H1 (cell line): ENCODE results near the gene BIRC7. TPM values are rescaled to one million over a fixed set of nuclear protein-coding genes. Genes with fewer than 3 reads are reported as not detected.

Source experiments
- CTCF ChIA-PET: fragments of 300-600 bp; sonication (Branson Sonifier 250); formaldehyde crosslinking; loops from one replicate; lab custom pipeline; 2021; ENCODE audit not compliant: partially characterized antibody; lab: Charles Lee
- POLR2A ChIA-PET: fragments of 300-600 bp; sonication (Branson Sonifier 250); formaldehyde crosslinking; loops from one replicate; lab custom pipeline; 2021; ENCODE audit warnings: inconsistent platforms; ENCODE audit not compliant: partially characterized antibody; lab: Charles Lee
- DNase-seq, 2 experiments: peaks; one replicate each; pipeline versions ENCODE4 v3.0.0 to v3.0.0-alpha.2; 2010 to 2022; ENCODE audit warnings: low spot score in 2 of 2, low read depth in 1 of 2, mixed read lengths in 1 of 2
- FAIRE-seq: peaks from 2 replicates; lab custom pipeline; 2011; peaks lifted over from hg19 to GRCh38; lab: Jason Lieb, UNC
- H2AFZ ChIP-seq: 2 replicates; pipeline ENCODE4 v1.8.1; 2012; ENCODE audit warnings: low read length, inconsistent platforms
- H2AK5ac ChIP-seq: 2 replicates; pipeline ENCODE4 v1.6.1; 2013; ENCODE audit warnings: low read depth, low read length
- H2BK120ac ChIP-seq: replicated peaks from 2 replicates; pipeline ENCODE3; 2013; ENCODE audit warnings: low read depth, low read length, inconsistent platforms
- H2BK12ac ChIP-seq: 2 replicates; pipeline ENCODE4 v1.6.1; 2013; ENCODE audit warnings: low read depth, low read length
- H2BK15ac ChIP-seq: 2 replicates; pipeline ENCODE4 v1.6.1; 2013; ENCODE audit warnings: low read length
- H2BK20ac ChIP-seq: 2 replicates; pipeline ENCODE4 v1.6.1; 2013; ENCODE audit warnings: low read length
- H2BK5ac ChIP-seq: 2 replicates; pipeline ENCODE4 v1.6.1; 2013; ENCODE audit warnings: low read depth, low read length
- H3K14ac ChIP-seq: 2 replicates; pipeline ENCODE4 v1.6.1; 2013; ENCODE audit warnings: inconsistent platforms; ENCODE audit not compliant: insufficient read length
- H3K18ac ChIP-seq: 2 replicates; pipeline ENCODE4 v1.6.1; 2013; ENCODE audit warnings: low read length; ENCODE audit errors: extremely low read depth
- H3K23ac ChIP-seq: 2 replicates; pipeline ENCODE4 v1.6.1; 2013; ENCODE audit warnings: inconsistent platforms; ENCODE audit not compliant: insufficient read length
- H3K23me2 ChIP-seq: 2 replicates; pipeline ENCODE4 v1.6.1; 2013; ENCODE audit warnings: low read depth, low read length
- H3K27ac ChIP-seq: 2 replicates; pipeline ENCODE4 v1.6.1; 2011; ENCODE audit warnings: low read depth, low read length, inconsistent platforms
- H3K27me3 ChIP-seq, 4 experiments: replicated peaks in 1 of 4; 1 replicate in 1 of 4; 2 replicates in 3 of 4; pipeline versions ENCODE4 v1.6.1 to v1.8.1; 2011 to 2013; ENCODE audit warnings: low read length in 3 of 4, mild to moderate bottlenecking in 3 of 4, inconsistent platforms in 2 of 4, mixed read lengths in 2 of 4, moderate library complexity in 1 of 4; ENCODE audit not compliant: control insufficient read depth in 3 of 4, insufficient read depth in 3 of 4; ENCODE audit errors: extremely low read depth in 1 of 4
- H3K36me3 ChIP-seq, 4 experiments: 2 replicates each; pipeline versions ENCODE4 v1.6.1 to v1.8.1; 2011 to 2013; ENCODE audit warnings: mild to moderate bottlenecking in 4 of 4, low read length in 3 of 4, moderate library complexity in 2 of 4, control low read depth in 1 of 4, inconsistent platforms in 1 of 4; ENCODE audit not compliant: insufficient read depth in 4 of 4, control insufficient read depth in 2 of 4
- H3K4ac ChIP-seq: replicated peaks from 2 replicates; pipeline ENCODE3; 2013; ENCODE audit warnings: low read length, low read depth, mixed read lengths, inconsistent platforms; ENCODE audit not compliant: insufficient read length
- H3K4me1 ChIP-seq, 4 experiments: replicated peaks in 1 of 4; 1 replicate in 1 of 4; 2 replicates in 3 of 4; pipeline versions ENCODE4 v1.6.1 to v1.8.1; 2011 to 2013; ENCODE audit warnings: low read length in 3 of 4, inconsistent platforms in 2 of 4, mixed read lengths in 1 of 4; ENCODE audit not compliant: insufficient read depth in 4 of 4, control insufficient read depth in 3 of 4
- H3K4me2 ChIP-seq, 2 experiments: 2 replicates each; pipeline versions ENCODE4 v1.6.1 to v1.8.1; 2011 to 2013; ENCODE audit warnings: low read depth in 2 of 2, low read length in 2 of 2, control low read depth in 1 of 2, inconsistent platforms in 1 of 2, mild to moderate bottlenecking in 1 of 2; ENCODE audit not compliant: insufficient read depth in 1 of 2
- H3K4me3 ChIP-seq, 4 experiments: fragments of 200-600, 300-600 bp in 1 of 4; sonication (generic), shearing (Covaris generic), sonication (Bioruptor Twin) in 1 of 4; 2 replicates each; pipeline versions ENCODE4 v1.5.1 to v1.8.1; 2011 to 2016; ENCODE audit warnings: low read length in 4 of 4, low read depth in 3 of 4, control low read depth in 2 of 4, inconsistent platforms in 2 of 4, mild to moderate bottlenecking in 2 of 4, mixed read lengths in 1 of 4, moderate library complexity in 1 of 4; ENCODE audit not compliant: insufficient read depth in 2 of 4; ENCODE audit errors: extremely low read depth in 1 of 4
- H3K56ac ChIP-seq: replicated peaks from 2 replicates; pipeline ENCODE3; 2013; ENCODE audit warnings: low read depth, mild to moderate bottlenecking, mixed read lengths, low read length, inconsistent platforms; ENCODE audit not compliant: insufficient read length
- H3K79me1 ChIP-seq: 2 replicates; pipeline ENCODE4 v1.6.1; 2013; ENCODE audit warnings: low read depth, low read length, control low read depth
- H3K79me2 ChIP-seq, 2 experiments: 2 replicates each; pipeline versions ENCODE4 v1.6.1 to v1.8.1; 2012 to 2013; ENCODE audit warnings: low read length in 2 of 2, mild to moderate bottlenecking in 2 of 2, inconsistent platforms in 1 of 2; ENCODE audit not compliant: insufficient read depth in 2 of 2, control insufficient read depth in 1 of 2
- H3K9ac ChIP-seq, 4 experiments: replicated peaks in 1 of 4; 1 replicate in 1 of 4; 2 replicates in 3 of 4; pipeline versions ENCODE4 v1.6.1 to v1.8.1; 2011 to 2013; ENCODE audit warnings: low read depth in 3 of 4, low read length in 3 of 4, control low read depth in 2 of 4, mild to moderate bottlenecking in 2 of 4, moderate library complexity in 2 of 4, inconsistent platforms in 1 of 4; ENCODE audit errors: extremely low read depth in 1 of 4
- H3K9me3 ChIP-seq, 2 experiments: 2 replicates each; pipeline versions ENCODE4 v1.6.1 to v1.8.1; 2012 to 2013; ENCODE audit warnings: mild to moderate bottlenecking in 2 of 2, moderate library complexity in 2 of 2, control low read depth in 1 of 2, inconsistent platforms in 1 of 2, low read depth in 1 of 2, low read length in 1 of 2, mixed read lengths in 1 of 2; ENCODE audit not compliant: insufficient read depth in 2 of 2
- H4K20me1 ChIP-seq, 2 experiments: replicated peaks in 1 of 2; 2 replicates each; pipeline versions ENCODE3 to v1.8.1; 2011 to 2013; ENCODE audit warnings: inconsistent platforms in 2 of 2, low read length in 2 of 2, mild to moderate bottlenecking in 1 of 2; ENCODE audit not compliant: insufficient read depth in 2 of 2, control insufficient read depth in 1 of 2
- H4K5ac ChIP-seq: 2 replicates; pipeline ENCODE4 v1.6.1; 2013; ENCODE audit warnings: low read length, low read depth, mixed read lengths, inconsistent platforms; ENCODE audit not compliant: insufficient read length
- H4K8ac ChIP-seq: 2 replicates; pipeline ENCODE4 v1.8.0; 2013; ENCODE audit warnings: mild to moderate bottlenecking, moderate library complexity, low read length, inconsistent platforms; ENCODE audit not compliant: insufficient read depth; ENCODE audit errors: extremely low read depth
- H4K91ac ChIP-seq: replicated peaks from 2 replicates; pipeline ENCODE3; 2013; ENCODE audit warnings: low read length, mixed read lengths, inconsistent platforms; ENCODE audit not compliant: insufficient read length
- BRCA1 ChIP-seq: IDR thresholded peaks from 2 replicates; pipeline ENCODE4 v1.6.1; 2012; ENCODE audit warnings: low read depth, low read length, improper control_type of control experiment
- EGR1 ChIP-seq: IDR thresholded peaks from 2 replicates; pipeline ENCODE4 v1.6.1; 2011; ENCODE audit warnings: low read depth, low read length, borderline replicate concordance
- GABPA ChIP-seq: IDR thresholded peaks from 2 replicates; pipeline ENCODE4 v1.6.1; 2011; ENCODE audit warnings: mild to moderate bottlenecking, low read length, moderate library complexity, borderline replicate concordance; ENCODE audit not compliant: insufficient read depth
- GTF2F1 ChIP-seq: IDR thresholded peaks from 2 replicates; pipeline ENCODE4 v1.6.1; 2012; ENCODE audit warnings: low read depth, low read length, improper control_type of control experiment, borderline replicate concordance
- JUND ChIP-seq: IDR thresholded peaks from 2 replicates; pipeline ENCODE4 v1.6.1; 2011; ENCODE audit warnings: mild to moderate bottlenecking, improper control_type of control experiment, low read length
- NANOG ChIP-seq: IDR thresholded peaks from 2 replicates; pipeline ENCODE4 v1.6.1; 2011; ENCODE audit warnings: low read length, low read depth, mild to moderate bottlenecking, inconsistent platforms; ENCODE audit not compliant: insufficient read depth, poor library complexity, severe bottlenecking
- NRF1 ChIP-seq: IDR thresholded peaks from 2 replicates; pipeline ENCODE4 v1.6.1; 2011; ENCODE audit warnings: mild to moderate bottlenecking, low read depth, low read length, improper control_type of control experiment
- PHF8 ChIP-seq: fragments of 200-600 bp; sonication (generic); conservative IDR thresholded peaks from 2 replicates; pipeline ENCODE4 v1.7.1; 2012; ENCODE audit warnings: low read depth, mild to moderate bottlenecking, inconsistent platforms, low read length, moderate library complexity
- RAD21 ChIP-seq, 2 experiments: IDR thresholded peaks in 1 of 2; conservative IDR thresholded peaks in 1 of 2; 2 replicates each; pipeline ENCODE4 v1.6.1; 2011; ENCODE audit warnings: low read depth in 2 of 2, low read length in 2 of 2, improper control_type of control experiment in 1 of 2, inconsistent platforms in 1 of 2, mild to moderate bottlenecking in 1 of 2, moderate library complexity in 1 of 2
- RNF2 ChIP-seq: fragments of 200-900, 300-1000 bp; sonication (generic); IDR thresholded peaks from 2 replicates; pipeline ENCODE4 v1.7.1; 2016; ENCODE audit warnings: borderline replicate concordance, low read depth, mild to moderate bottlenecking, antibody characterized with exemption, low read length; ENCODE audit not compliant: poor library complexity, severe bottlenecking; ENCODE audit errors: missing control alignments
- TBP ChIP-seq: IDR thresholded peaks from 2 replicates; pipeline ENCODE4 v1.6.1; 2011; ENCODE audit warnings: low read depth, low read length, improper control_type of control experiment
- TEAD4 ChIP-seq: IDR thresholded peaks from 2 replicates; pipeline ENCODE4 v1.6.1; 2012; ENCODE audit warnings: low read depth, low read length, inconsistent platforms, mixed read lengths
- YY1 ChIP-seq: IDR thresholded peaks from 2 replicates; pipeline ENCODE4 v1.6.1; 2011; ENCODE audit warnings: low read depth, mild to moderate bottlenecking, low read length
- WGBS, 2 experiments: shearing (Covaris generic) in 1 of 2; methylation state at CpG; one replicate each; pipeline versions ENCODE4 v1.1.6 to v1.1.7; 2013 to 2015; ENCODE audit warnings: low lambda C conversion rate in 2 of 2, mixed read lengths in 2 of 2, inconsistent platforms in 1 of 2, low coverage in 1 of 2, missing lambda C conversion rate in 1 of 2; ENCODE audit not compliant: insufficient replicate concordance in 2 of 2, insufficient coverage in 1 of 2, insufficient read length in 1 of 2; ENCODE audit errors: extremely low coverage in 1 of 2, missing lambda C conversion rate in 1 of 2; 5-methylcytosine and 5-hydroxymethylcytosine counted together
- polyA plus RNA-seq, 7 experiments: library from polyadenylated mRNA; depleted of rRNA in 3 of 7; stranded (reverse) in 5 of 7; unstranded in 2 of 7; fragments of >200 nt in 5 of 7; fragments of 200-250 nt in 2 of 7; gene quantifications; 1 replicate in 5 of 7; 2 replicates in 1 of 7; 4 replicates in 1 of 7; pipeline versions ENCODE4 v1.2.1 to v1.2.3, GENCODE V29; 2011 to 2013; ENCODE audit warnings: missing spikeins in 2 of 7, mixed read lengths in 2 of 7
- total RNA-seq: library from RNA; stranded (reverse); fragmentation: NEBNext Ultra II Directional; extraction: Animal tissue kit (Norgen Biotek cat#: 25700); gene quantifications from 2 replicates; pipeline ENCODE4 v1.2.1, GENCODE V29; 2021

BIRC7 gene
- total and polyA plus RNA-seq, 2 of the 8 experiments (the other 6 are each of a cell fraction or from before 2014, with no cell fraction given), result 0.11 to 0.41 TPM

DNA sequence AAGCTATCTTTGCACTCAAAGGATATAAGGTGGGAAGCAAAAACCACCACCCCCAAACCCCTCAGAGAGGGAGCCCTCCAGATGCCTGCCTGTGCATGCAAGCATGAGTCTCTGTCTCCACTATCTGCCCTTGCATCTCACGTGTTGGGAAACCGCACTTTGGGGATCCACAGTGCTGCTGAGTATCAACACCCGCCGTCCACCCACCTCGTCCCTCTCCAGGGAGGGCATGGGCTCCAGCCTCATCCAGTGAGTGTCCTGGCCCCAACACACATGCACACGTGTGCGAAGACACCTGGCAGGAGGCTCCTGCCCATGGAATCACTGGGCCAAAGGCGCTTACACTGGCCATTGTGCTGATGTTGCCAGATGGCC is 16.3 kb upstream of the BIRC7 start:
- no peak overlapping the region for H4K5ac ChIP-seq
- no peak overlapping the region for H4K91ac ChIP-seq
- no peak overlapping the region for H2BK15ac ChIP-seq
- no peaks in the 10 kb centered on the region for H3K9me3 ChIP-seq
- no peak overlapping the region for H3K18ac ChIP-seq
- no peak overlapping the region for H3K27ac ChIP-seq
- H2BK5ac ChIP-seq, result no peak overlapping the region
- no peak overlapping the region for H3K23ac ChIP-seq
- peaks cover 7% of the 10 kb centered on the region; the same call in 1 of the 2 replicates for H3K23me2 ChIP-seq
- no peak overlapping the region for H3K56ac ChIP-seq
- FAIRE-seq (no peak), DNase-seq (no peak)
- no peak overlapping the region for H4K8ac ChIP-seq
- no peak overlapping the region for H2AK5ac ChIP-seq
- WGBS, 2 experiments, result 93% methylated on average over 8 of the region's 8 CpGs; no CpG with 5 or more reads in 1 of the 2 experiments
- peaks cover 0 to 14% (median 4%) of the 10 kb centered on the region in 4 experiments; a peak in 5 of 7 replicates for H3K4me1 ChIP-seq
- no peak overlapping the region for H3K9ac ChIP-seq
- H2BK20ac ChIP-seq, result no peak overlapping the region
- no peak overlapping the region for H3K4me2 ChIP-seq
- peaks cover 0 to 11% of the 10 kb centered on the region in 2 experiments; a peak in 2 of 4 replicates for H3K79me2 ChIP-seq
- H2AFZ ChIP-seq, result no peak overlapping the region
- no peak overlapping the region for H2BK120ac ChIP-seq
- peaks cover 0 to 3% (median 0%) of the 10 kb centered on the region in 4 experiments; a peak in 2 of 7 replicates for H3K27me3 ChIP-seq
- no peaks in the 10 kb centered on the region for H3K79me1 ChIP-seq
- H4K20me1 ChIP-seq, result peaks cover 3 to 6% of the 10 kb centered on the region in 2 experiments
- CTCF ChIA-PET, result interaction anchor here (0.7 to 3.6 kb wide), 9 partner anchors 9 to 89 kb away, joined by 3 to 18 read pairs (median 4); no protein-coding TSS in a partner anchor
- no peak overlapping the region for H2BK12ac ChIP-seq
- POLR2A ChIA-PET, result interaction anchor here (0.7 to 3.6 kb wide), 4 partner anchors 13 to 812 kb away, joined by 3 to 12 read pairs (median 3); partner anchors contain the start of gene NKAIN4
- no peak overlapping the region for H3K14ac ChIP-seq
- no peak overlapping the region for H3K4me3 ChIP-seq
- H3K36me3 ChIP-seq, result no peaks in the 10 kb centered on the region
- no peak overlapping the region for H3K4ac ChIP-seq
- TF ChIP-seq NRF1 (no peak), RAD21 (IDR thresholded peaks at IDR 0.05 in 1 of 2, conservative IDR thresholded peaks at IDR 0.05 in 1 of 2; ENCODE audit: low read depth in 2 of 2, low read length in 2 of 2) (no peak), BRCA1 (no peak), NANOG (no peak), YY1 (no peak), JUND (no peak), PHF8 (no peak), TEAD4 (no peak), GTF2F1 (no peak), GABPA (no peak), EGR1 (no peak), RNF2 (no peak), TBP (no peak)
